Activated effector memory CD4-positive, alpha-beta T cell treated with Interleukin-2 at 50 U/mL for 16 hours (primary cell): Measurements from ENCODE around the gene LPP.
"Not testable (repeated sequence)": the region's sequence is repeated elsewhere in the genome, so short reads cannot be mapped to it uniquely, and the experiment has no call there.

Experiments used
- DNase-seq: peaks from one replicate; pipeline ENCODE4 v3.0.0-alpha.2; 2020

The LPP gene

GRCh38 chr3:188617988-188618701 lies 464.2 kb downstream of the LPP start:
- no peak for DNase-seq

- no peak for DNase-seq
Observed at GRCh38 chr3:188620752-188621151, 466.8 kb downstream of the LPP start.

- DNase-seq: no peak
Observed at GRCh38 chr3:188624384-188624783, 470.4 kb downstream of the LPP start.

- DNase-seq: no peak
Observed at GRCh38 chr3:188624828-188625227, 470.9 kb downstream of the LPP start.

- DNase-seq: no peak
Observed at GRCh38 chr3:188627652-188628051, 473.7 kb downstream of the LPP start.

GRCh38 chr3:188631291-188632010 lies 477.5 kb downstream of the LPP start:
- no peak for DNase-seq

- DNase-seq: no peak
Observed at GRCh38 chr3:188633206-188633605, 479.2 kb downstream of the LPP start.

GRCh38 chr3:188634285-188634684 lies 480.3 kb downstream of the LPP start:
- DNase-seq: no peak

GRCh38 chr3:188635258-188636042 lies 481.5 kb downstream of the LPP start:
- DNase-seq: no peak

- not testable (repeated sequence) for DNase-seq
Observed at GRCh38 chr3:188636292-188636691, 482.3 kb downstream of the LPP start.

GRCh38 chr3:188641076-188641475 lies 487.1 kb downstream of the LPP start:
- DNase-seq: no peak

- no peak for DNase-seq
Observed at GRCh38 chr3:188643736-188644135, 489.8 kb downstream of the LPP start.

- DNase-seq: no peak
Observed at GRCh38 chr3:188646592-188646991, 492.6 kb downstream of the LPP start.

- no peak for DNase-seq
Observed at GRCh38 chr3:188647237-188647636, 493.3 kb downstream of the LPP start.

- no peak for DNase-seq
Observed at GRCh38 chr3:188649521-188649920, 495.6 kb downstream of the LPP start.

GRCh38 chr3:188656196-188656982 lies 502.4 kb downstream of the LPP start:
- no peak for DNase-seq

- no peak for DNase-seq
Observed at GRCh38 chr3:188658606-188659005, 504.6 kb downstream of the LPP start.

- no peak for DNase-seq
Observed at GRCh38 chr3:188659449-188660090, 505.6 kb downstream of the LPP start.

- DNase-seq: no peak
Observed at GRCh38 chr3:188660415-188660814, 506.5 kb downstream of the LPP start.

GRCh38 chr3:188661806-188662205 lies 507.8 kb downstream of the LPP start:
- no peak for DNase-seq

- no peak for DNase-seq
Observed at GRCh38 chr3:188662214-188662613, 508.3 kb downstream of the LPP start.

GRCh38 chr3:188662795-188663194 lies 508.8 kb downstream of the LPP start:
- DNase-seq: no peak
